T-helper 1 cell treated with Interleukin-12 subunit alpha and Interleukin-12 subunit beta and Interleukin-4 antibody, amounts not matched to agents 30 ng/mL and 1 ng/mL, for 36 hours (primary cell): ENCODE results near the gene DDX41. TPM values are rescaled to one million over a fixed set of nuclear protein-coding genes. Genes with fewer than 3 reads are reported as not detected.
"Not testable (repeated sequence)": the region's sequence is repeated elsewhere in the genome, so short reads cannot be mapped to it uniquely, and the experiment has no call there.

Experiments
- intact Hi-C: fragments of 100-400 bp; cut with micrococcal nuclease; formaldehyde crosslinking; loops from one replicate; pipeline ENCODE4 v1.15.1; 2024
- total RNA-seq: library from RNA; stranded (reverse); gene quantifications from 2 replicates; pipeline ENCODE4 v1.2.3, GENCODE V29; 2022

Gene DDX41
- total RNA-seq, 1 donor from 2014 or later = 126 TPM

GRCh38 chr5:177538876-177539275, 22.1 kb upstream of the DDX41 start:
- intact Hi-C loops = no loop called here

GRCh38 chr5:177537389-177538361, 20.9 kb upstream of the DDX41 start:
- intact Hi-C loops = no loop called here

- intact Hi-C loops = no loop called here
These were observed 19.6 kb upstream of the DDX41 start for GRCh38 chr5:177536386-177536785.

- intact Hi-C loops = no loop called here
These were observed 18.4 kb upstream of the DDX41 start for GRCh38 chr5:177535125-177535524.

DNA sequence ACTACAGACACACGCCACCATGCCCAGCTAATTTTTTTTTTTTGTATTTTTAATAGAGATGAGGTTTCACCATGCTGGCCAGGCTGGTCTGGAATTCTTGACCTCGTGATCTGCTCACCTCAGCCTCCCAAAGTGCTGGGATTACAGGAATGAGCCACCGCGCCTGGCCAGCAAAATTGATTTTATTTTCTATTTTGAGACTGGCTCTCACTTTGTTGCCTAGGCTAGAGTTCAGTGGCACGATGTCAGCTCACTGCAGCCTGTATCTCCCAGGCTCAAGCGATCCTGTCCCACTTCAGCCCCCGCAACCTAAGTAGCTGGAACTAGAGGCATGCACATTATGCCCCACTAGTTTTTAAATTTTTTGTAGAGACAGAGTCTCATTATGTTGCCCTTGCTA, 17.7 kb upstream of the DDX41 start:
- intact Hi-C loops = not testable (repeated sequence)

DNA sequence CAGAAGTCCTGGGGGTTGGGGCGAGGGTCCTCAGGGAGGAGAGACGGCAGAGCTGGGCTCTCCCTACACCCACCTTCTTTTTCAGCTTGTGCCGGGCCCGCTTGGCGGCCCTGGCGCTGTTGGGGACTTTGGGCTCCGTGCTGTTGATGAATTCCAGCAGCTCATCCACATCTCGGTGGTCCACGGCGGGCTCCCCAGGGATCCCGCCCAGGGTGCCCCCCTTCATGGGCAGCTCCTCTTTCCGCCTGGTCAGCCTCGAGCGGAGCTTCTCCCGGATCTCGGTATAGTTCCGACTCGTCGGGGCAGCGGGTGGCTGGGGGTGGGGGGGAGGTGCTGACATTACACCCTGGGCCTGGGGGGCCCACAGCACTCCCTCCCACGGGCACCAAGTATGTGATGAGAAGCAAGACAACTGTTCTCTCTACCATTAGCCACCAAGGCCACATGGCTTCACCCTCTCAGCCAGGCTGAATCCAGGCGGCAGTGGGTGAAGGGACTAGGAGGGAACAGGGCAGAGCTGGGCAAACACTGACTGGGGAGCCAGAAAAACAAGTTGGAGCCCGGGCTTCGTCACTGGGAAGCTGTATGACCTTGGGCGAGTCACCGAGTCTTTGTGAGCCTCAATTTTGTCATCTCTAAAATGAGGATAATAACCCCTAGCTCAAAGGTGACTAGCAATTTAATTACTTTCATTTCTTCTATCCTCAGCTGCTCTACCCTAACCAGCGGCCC, 14.6 kb upstream of the DDX41 start:
- intact Hi-C loops = no loop called here

DNA sequence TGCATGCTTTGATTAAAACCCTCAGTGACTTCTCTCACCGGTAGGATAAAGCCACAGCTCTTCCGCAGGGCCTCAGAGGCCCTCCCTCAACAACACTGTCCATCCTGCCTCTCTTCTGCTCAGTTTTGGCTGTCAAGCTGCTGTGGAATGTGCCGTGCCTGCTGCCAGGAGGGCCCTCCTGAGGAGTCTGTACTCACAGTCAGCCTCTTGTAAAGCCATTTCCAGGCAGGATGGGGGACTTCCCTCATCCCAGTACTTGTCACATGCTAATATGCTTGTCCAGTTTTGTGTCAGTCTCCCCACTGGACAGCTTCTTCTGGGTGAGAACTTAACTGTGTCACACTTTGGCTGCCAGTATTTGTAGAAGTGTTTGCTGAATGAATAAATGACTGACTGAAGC, 13.9 kb upstream of the DDX41 start:
- intact Hi-C loops = no loop called here

- intact Hi-C loops = no loop called here
These were observed 12.8 kb upstream of the DDX41 start for GRCh38 chr5:177529247-177530203.

DNA sequence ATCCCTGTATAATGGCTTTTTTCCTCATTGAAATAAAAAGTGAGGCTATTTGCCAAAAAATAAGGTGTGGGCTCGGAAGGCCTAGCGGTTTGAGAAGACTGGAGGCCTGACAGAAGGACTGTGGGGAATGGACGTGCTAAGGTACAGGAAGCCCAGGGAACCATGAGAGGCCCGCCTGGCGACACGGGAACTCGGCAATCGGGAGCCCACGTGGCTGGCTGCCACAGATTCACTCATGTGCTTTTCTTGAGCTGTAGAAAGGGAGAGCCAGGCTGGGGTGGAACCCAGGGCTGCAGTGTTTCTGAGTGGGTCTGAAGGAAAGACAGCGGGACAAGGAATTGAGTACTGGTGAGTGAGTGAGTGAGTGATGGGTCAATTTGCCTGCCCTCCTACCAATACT, 11.9 kb upstream of the DDX41 start:
- intact Hi-C loops = no loop called here

DNA sequence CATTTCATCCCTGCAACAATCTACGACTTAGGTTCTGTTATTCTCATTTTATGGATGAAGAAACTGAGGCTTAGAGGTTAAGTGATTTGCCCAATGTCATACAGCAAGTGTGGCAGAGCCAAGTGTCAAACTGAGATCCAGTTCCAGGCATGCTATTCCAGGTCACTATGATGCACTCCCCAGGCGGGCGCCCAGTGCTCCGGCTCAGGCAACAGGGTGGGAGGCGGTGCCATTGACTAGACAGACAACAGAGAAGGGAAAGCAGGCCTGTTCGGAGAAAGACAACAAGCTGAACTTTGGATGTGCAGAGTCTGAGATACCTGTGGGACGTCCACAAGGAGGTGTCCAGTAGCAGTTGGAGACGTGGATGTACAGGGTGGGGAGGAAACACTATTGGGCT, 10.8 kb upstream of the DDX41 start:
- intact Hi-C loops = no loop called here

DNA sequence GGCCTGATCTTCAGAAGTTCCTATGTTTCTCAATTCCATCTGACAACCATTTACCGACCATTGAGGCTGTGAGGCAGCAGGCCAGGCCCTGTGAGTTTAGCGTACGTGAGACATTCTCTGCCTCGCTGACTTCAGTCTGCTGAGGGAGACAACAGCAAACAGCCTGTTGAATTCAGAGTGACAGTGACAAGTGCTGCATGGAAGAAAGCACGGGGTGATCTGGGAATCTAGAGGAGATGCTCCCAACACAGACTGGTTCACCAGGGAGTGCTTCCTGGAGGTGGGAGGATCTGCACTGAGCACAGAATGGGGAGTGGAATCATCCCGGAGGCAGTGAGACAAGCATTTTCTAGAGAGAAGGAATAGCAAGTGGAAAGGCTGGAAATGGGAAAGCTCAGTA, 10.0 kb upstream of the DDX41 start:
- intact Hi-C loops = no loop called here

- intact Hi-C loops = no loop called here
These were observed 9.4 kb upstream of the DDX41 start for GRCh38 chr5:177526191-177526590.

- intact Hi-C loops = no loop called here
These were observed 8.3 kb upstream of the DDX41 start for GRCh38 chr5:177524941-177525655.

GRCh38 chr5:177524539-177524900, 7.8 kb upstream of the DDX41 start:
- intact Hi-C loops = no loop called here

GRCh38 chr5:177523711-177524538, 7.2 kb upstream of the DDX41 start:
- intact Hi-C loops = no loop called here

- intact Hi-C loops = no loop called here
These were observed 4.3 kb upstream of the DDX41 start for GRCh38 chr5:177520916-177521513.

GRCh38 chr5:177520271-177520670, 3.5 kb upstream of the DDX41 start:
- intact Hi-C loops = no loop called here

GRCh38 chr5:177519463-177520235, 2.9 kb upstream of the DDX41 start:
- intact Hi-C loops = loop anchor here (5.0 kb wide), 1 partner anchor 633 kb away; the partner anchor contains the start of gene NHP2
